Measurements from ENCODE around the gene BMP10. TPM values are rescaled to one million over a fixed set of nuclear protein-coding genes. Genes with fewer than 3 reads are reported as not detected.
A peak's percentile ranks its signal among the peaks of the same experiment; 100 is the strongest.

The BMP10 gene
- total RNA-seq, 2 donors from 2014 or later, result not detected

DNA sequence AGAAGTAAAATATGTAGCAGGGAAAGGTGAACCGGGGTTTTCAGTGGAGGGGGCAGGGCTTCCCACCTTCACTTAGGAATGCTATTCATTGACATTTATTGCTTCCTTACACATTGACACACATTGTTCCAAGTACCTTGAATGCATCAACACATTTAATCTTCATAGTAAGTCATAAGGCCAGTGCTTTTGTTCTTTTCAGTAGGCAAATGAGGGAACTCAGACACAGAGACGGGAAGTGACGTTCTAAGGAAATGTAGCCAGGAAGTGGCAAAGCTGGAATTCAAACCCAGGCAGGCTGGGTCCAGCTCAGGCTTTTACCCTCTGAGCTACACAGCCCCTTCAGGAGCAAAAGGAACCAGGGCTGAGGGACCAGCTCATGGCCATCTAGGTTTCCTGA, 20.7 kb downstream of the BMP10 start:
- Mint-ChIP-seq H3K9me3 (no peaks in the 10 kb centered on the region), H3K36me3 (ENCODE audit: low read depth) (no peaks in the 10 kb centered on the region), H3K27ac (no peak overlapping the region), H3K27me3 (peaks cover 15% of the 10 kb centered on the region), H3K4me3 (no peak overlapping the region), H3K4me1 (no peaks in the 10 kb centered on the region)
- no peak for ATAC-seq (replicated peaks)

GRCh38 chr2:68849579-68850030, 21.6 kb downstream of the BMP10 start:
- Mint-ChIP-seq H3K4me3 (no peak overlapping the region), H3K27me3 (peaks cover 12% of the 10 kb centered on the region), H3K27ac (no peak overlapping the region), H3K36me3 (ENCODE audit: low read depth) (no peaks in the 10 kb centered on the region), H3K9me3 (no peaks in the 10 kb centered on the region), H3K4me1 (no peaks in the 10 kb centered on the region)
- ATAC-seq (replicated peaks), result no peak

DNA sequence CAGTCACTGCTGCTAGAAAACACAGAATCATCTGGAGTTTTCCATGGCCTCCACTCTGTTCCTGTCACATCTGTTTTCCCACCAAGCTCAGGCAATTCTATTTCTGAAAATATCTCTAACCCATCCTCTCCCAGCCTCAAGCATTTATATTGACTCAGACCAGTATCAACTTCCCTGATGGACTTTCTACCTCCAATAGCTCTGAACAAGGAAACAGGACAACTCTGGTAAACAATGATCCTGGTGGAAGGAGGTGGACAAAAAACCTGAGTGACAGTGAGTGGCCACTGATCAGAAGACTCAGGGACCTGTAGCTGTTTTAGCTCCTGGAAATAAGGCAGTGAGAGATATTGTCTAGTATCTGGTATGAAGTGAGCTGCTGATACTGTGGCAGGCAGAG, 23.4 kb downstream of the BMP10 start:
- Mint-ChIP-seq H3K27me3 (peaks cover 12% of the 10 kb centered on the region), H3K36me3 (ENCODE audit: low read depth) (no peaks in the 10 kb centered on the region), H3K27ac (no peak overlapping the region), H3K9me3 (no peaks in the 10 kb centered on the region), H3K4me3 (no peak overlapping the region), H3K4me1 (no peaks in the 10 kb centered on the region)
- no peak for ATAC-seq (replicated peaks)

DNA sequence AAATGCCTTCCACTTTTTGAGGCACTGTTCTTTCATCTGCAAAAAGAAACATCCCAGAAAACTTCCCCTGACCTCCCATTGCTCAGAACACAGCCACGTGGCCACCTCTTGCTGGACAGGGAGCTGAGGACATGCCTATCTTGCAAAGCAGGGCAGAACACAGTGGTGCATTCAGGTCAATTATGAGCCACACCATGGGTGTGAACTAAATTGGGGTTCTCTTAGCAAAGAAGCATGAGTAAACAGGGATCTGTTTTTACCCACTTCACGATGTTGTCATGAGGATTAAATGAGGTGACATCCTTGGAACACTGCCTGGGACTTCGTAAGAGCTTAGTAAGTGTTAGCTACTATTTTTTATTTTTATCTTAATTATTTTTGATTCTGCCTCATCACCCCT, 25.1 kb downstream of the BMP10 start:
- H3K27ac Mint-ChIP-seq, result no peak overlapping the region
- no peak overlapping the region for H3K4me3 Mint-ChIP-seq
- H3K27me3 Mint-ChIP-seq, result peaks cover 12% of the 10 kb centered on the region
- no peaks in the 10 kb centered on the region for H3K4me1 Mint-ChIP-seq
- ATAC-seq (replicated peaks), result no peak
- H3K36me3 Mint-ChIP-seq (ENCODE audit: low read depth), result no peaks in the 10 kb centered on the region
- no peaks in the 10 kb centered on the region for H3K9me3 Mint-ChIP-seq

DNA sequence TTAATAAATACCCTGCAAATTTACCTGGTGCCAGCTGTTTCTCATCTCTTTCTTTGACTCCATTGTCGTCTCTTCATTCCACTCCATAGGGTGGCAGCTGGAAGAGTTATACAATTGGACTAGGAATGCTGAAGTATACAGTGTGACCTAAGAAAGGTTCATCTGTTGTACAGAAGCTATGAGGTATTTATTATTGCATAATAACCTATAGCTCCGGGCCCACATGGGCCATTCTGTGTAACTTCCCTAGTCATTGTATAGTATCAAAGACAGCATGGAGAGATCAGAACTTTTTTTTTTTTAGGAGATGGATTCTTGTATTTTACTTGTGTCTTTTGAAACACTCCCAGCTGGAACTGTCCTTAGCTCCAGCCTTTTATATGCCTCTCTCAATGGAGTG, 26.2 kb downstream of the BMP10 start:
- H3K9me3 Mint-ChIP-seq, result no peaks in the 10 kb centered on the region
- no peak overlapping the region for H3K27ac Mint-ChIP-seq
- H3K27me3 Mint-ChIP-seq, result peaks cover 12% of the 10 kb centered on the region
- H3K4me3 Mint-ChIP-seq, result no peak overlapping the region
- ATAC-seq (replicated peaks), result no peak
- no peaks in the 10 kb centered on the region for H3K4me1 Mint-ChIP-seq
- no peaks in the 10 kb centered on the region for H3K36me3 Mint-ChIP-seq (ENCODE audit: low read depth)

DNA sequence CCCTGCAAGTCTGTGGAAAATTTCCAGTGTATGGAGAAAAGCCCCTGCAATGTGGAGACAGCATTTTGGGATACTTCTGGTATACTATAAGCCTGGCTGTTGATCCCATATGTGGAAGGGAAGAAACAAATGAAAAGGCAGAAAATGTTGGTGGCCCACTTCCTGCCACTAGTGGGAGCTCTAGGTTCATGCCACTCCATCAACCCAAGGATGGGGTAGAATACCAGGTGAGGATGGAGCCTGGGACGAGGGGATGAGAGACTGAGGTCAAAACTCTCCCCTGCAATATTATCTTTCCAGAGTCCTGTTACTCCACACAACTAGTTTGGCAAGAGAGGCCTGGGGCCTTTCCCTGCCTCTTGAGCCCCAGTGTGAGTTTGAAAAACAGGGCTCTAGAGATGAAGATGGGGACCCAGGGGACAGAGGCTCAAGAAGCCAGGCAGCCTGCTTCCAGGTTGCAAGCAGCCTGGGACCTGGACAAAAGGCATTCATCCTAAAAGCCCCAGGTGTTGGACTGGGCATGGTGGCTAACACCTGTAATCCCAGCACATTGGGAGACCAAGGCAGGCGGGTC, 31.9 kb downstream of the BMP10 start:
- H3K27me3 Mint-ChIP-seq, result no peaks in the 10 kb centered on the region
- no peak for ATAC-seq (replicated peaks)
- no peaks in the 10 kb centered on the region for H3K9me3 Mint-ChIP-seq
- peaks cover 7% of the 10 kb centered on the region for H3K4me1 Mint-ChIP-seq
- no peaks in the 10 kb centered on the region for H3K36me3 Mint-ChIP-seq (ENCODE audit: low read depth)
- H3K4me3 Mint-ChIP-seq, result no peak overlapping the region
- H3K27ac Mint-ChIP-seq, result no peak overlapping the region

- H3K4me1 Mint-ChIP-seq, result peaks cover 7% of the 10 kb centered on the region
Measured at GRCh38 chr2:68838641-68839040, 32.6 kb downstream of the BMP10 start.

DNA sequence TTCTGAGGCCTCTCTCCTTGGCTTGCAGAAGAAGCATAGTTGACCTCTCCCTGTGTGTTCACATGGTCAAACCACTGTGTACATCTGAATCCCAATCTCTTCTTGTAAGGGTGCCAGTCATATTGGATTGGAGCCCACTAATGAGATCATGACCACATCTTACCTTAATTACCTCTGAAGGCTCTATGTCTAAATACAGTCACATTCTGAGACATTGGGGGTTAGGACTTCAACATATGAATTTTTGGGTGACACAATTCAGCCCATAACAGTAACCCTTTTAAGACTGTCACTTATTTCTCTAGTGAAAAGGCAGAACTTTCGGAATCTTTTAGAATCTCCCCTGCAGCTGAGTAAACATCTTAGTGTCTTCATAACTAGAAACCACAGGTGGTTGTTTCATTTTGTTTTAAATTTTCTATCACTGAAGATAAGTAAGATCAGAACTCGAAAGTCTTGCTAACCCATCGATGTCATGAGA, 33.3 kb downstream of the BMP10 start:
- no peaks in the 10 kb centered on the region for H3K36me3 Mint-ChIP-seq (ENCODE audit: low read depth)
- H3K4me1 Mint-ChIP-seq, result peaks cover 8% of the 10 kb centered on the region
- no peaks in the 10 kb centered on the region for H3K27me3 Mint-ChIP-seq
- peak; percentile 93 for ATAC-seq (replicated peaks)
- H3K27ac Mint-ChIP-seq, result peak overlapping the region; percentile 84
- H3K9me3 Mint-ChIP-seq, result no peaks in the 10 kb centered on the region
- H3K4me3 Mint-ChIP-seq, result peak overlapping the region; percentile 64

More at GRCh38 chr2:68838641-68839040, 32.6 kb downstream of the BMP10 start:
- Mint-ChIP-seq H3K9me3 (no peaks in the 10 kb centered on the region), H3K27me3 (no peaks in the 10 kb centered on the region), H3K27ac (no peak overlapping the region), H3K4me3 (no peak overlapping the region), H3K36me3 (ENCODE audit: low read depth) (no peaks in the 10 kb centered on the region)
- ATAC-seq (replicated peaks), result no peak

- H3K9me3 Mint-ChIP-seq, result no peaks in the 10 kb centered on the region
- H3K36me3 Mint-ChIP-seq (ENCODE audit: low read depth), result no peaks in the 10 kb centered on the region
- H3K27me3 Mint-ChIP-seq, result no peaks in the 10 kb centered on the region
- H3K4me3 Mint-ChIP-seq, result peak overlapping the region; percentile 64
- H3K4me1 Mint-ChIP-seq, result peaks cover 14% of the 10 kb centered on the region
- peak; percentile 12 for ATAC-seq (replicated peaks)
- peak overlapping the region; percentile 84 for H3K27ac Mint-ChIP-seq
Measured at GRCh38 chr2:68837164-68837860, 33.9 kb downstream of the BMP10 start.

DNA sequence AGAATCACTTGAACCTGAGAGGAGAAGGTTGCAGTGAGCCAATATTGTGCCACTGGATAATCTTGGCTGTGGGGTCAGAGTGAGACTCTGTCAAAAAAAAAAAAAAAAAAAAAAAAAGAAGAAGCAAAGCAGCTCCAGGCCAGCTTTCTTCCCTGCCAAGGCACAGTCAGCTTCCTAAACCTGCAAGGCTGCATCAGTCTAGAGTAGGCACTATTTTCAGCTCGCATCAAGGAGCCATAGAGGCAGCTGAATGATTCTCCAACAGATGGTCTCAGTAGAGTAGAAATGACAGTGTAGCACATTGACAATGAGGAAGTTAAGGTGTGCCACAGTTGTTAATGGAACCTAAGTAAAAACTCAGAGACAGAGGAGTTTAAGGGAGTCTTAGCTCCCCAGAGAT, 35.6 kb downstream of the BMP10 start:
- peaks cover 26% of the 10 kb centered on the region for H3K4me1 Mint-ChIP-seq
- no peaks in the 10 kb centered on the region for H3K9me3 Mint-ChIP-seq
- no peaks in the 10 kb centered on the region for H3K27me3 Mint-ChIP-seq
- no peaks in the 10 kb centered on the region for H3K36me3 Mint-ChIP-seq (ENCODE audit: low read depth)
- no peak overlapping the region for H3K27ac Mint-ChIP-seq
- ATAC-seq (replicated peaks), result no peak
- H3K4me3 Mint-ChIP-seq, result no peak overlapping the region

DNA sequence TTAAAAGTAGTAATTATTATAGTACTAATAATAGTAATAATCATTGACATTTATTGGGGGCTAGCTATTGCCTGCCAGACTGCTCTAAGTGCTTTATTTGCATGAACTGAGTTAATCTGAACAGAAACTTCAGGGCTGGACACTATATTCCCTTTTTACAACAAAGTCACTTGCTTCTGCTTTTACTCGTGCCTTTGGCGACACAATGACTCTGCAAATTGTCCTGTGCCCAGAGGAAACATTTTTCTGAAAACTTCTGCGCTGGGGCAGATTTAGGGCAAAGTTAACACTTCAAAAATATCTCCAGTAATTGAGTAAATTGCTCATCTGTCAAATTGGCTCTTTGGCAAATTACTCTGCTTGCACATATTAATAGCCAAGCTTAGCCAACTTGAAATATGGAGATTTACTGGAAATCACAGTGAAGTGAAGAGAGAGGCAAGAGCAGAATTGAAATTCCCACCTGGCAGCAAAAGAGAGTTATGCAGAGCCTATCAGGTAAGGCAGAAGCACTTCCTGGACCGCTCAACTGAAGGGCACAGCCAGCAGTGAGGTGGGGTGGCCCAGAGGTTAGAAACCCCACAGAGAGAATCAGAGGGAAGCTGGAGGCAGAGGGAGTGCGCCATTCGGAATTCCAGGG, 36.3 kb downstream of the BMP10 start:
- H3K9me3 Mint-ChIP-seq, result no peaks in the 10 kb centered on the region
- no peak for ATAC-seq (replicated peaks)
- no peak overlapping the region for H3K4me3 Mint-ChIP-seq
- H3K4me1 Mint-ChIP-seq, result peaks cover 31% of the 10 kb centered on the region
- H3K27ac Mint-ChIP-seq, result no peak overlapping the region
- no peaks in the 10 kb centered on the region for H3K36me3 Mint-ChIP-seq (ENCODE audit: low read depth)
- H3K27me3 Mint-ChIP-seq, result no peaks in the 10 kb centered on the region

DNA sequence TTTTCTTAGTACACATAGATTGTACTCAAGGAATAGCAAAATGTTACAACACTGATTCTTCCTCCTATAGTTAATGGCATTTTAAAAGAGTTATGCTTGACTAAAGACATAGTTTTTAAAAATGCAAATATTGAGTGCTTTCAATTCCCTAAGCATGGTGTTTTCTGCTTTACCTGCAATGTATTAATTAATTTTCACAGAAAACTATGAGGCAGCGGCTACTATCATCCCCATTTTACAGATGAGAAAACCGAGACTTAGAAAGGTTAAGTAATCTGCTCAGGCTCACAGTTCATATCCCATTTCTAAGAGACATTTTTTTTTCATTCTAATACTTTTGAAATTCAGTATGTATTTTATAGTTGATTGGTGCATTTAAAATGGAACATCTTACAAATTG, 38.0 kb downstream of the BMP10 start:
- Mint-ChIP-seq H3K4me1 (peaks cover 45% of the 10 kb centered on the region), H3K27me3 (no peaks in the 10 kb centered on the region), H3K27ac (peak overlapping the region; percentile 94), H3K36me3 (ENCODE audit: low read depth) (peaks cover 6% of the 10 kb centered on the region), H3K9me3 (no peaks in the 10 kb centered on the region), H3K4me3 (peak overlapping the region; percentile 81)
- no peak for ATAC-seq (replicated peaks)

- peaks cover 43% of the 10 kb centered on the region for H3K4me1 Mint-ChIP-seq
- peak overlapping the region; percentile 94 for H3K27ac Mint-ChIP-seq
- H3K27me3 Mint-ChIP-seq, result no peaks in the 10 kb centered on the region
- ATAC-seq (replicated peaks), result peak; percentile 83
- H3K4me3 Mint-ChIP-seq, result peak overlapping the region; percentile 81
- H3K9me3 Mint-ChIP-seq, result no peaks in the 10 kb centered on the region
- peaks cover 13% of the 10 kb centered on the region for H3K36me3 Mint-ChIP-seq (ENCODE audit: low read depth)
Measured at GRCh38 chr2:68832233-68832869, 38.8 kb downstream of the BMP10 start.

GRCh38 chr2:68831686-68832232, 39.4 kb downstream of the BMP10 start:
- peak overlapping the region; percentile 94 for H3K27ac Mint-ChIP-seq
- H3K36me3 Mint-ChIP-seq (ENCODE audit: low read depth), result peaks cover 17% of the 10 kb centered on the region
- H3K27me3 Mint-ChIP-seq, result no peaks in the 10 kb centered on the region
- H3K9me3 Mint-ChIP-seq, result no peaks in the 10 kb centered on the region
- H3K4me1 Mint-ChIP-seq, result peaks cover 43% of the 10 kb centered on the region
- peak overlapping the region; percentile 81 for H3K4me3 Mint-ChIP-seq
- peak; percentile 30 for ATAC-seq (replicated peaks)

Data from activated T-helper 17 cell treated with anti-CD3 and anti-CD28 coated beads, Interleukin-2, amount 50 U/mL, for 72 hours (primary cell).